Progenitor cell of endocrine pancreas (in vitro differentiated cells): ENCODE results near the gene PPP1R14B. TPM values are rescaled to one million over a fixed set of nuclear protein-coding genes. Genes with fewer than 3 reads are reported as not detected.

ENCODE experiments used
- DNase-seq: peaks from one replicate; pipeline ENCODE4 v3.0.0; 2021; ENCODE audit warnings: low spot score; ENCODE audit not compliant: unreplicated experiment
- H3K27ac Mint-ChIP-seq: 2 replicates; pipeline ENCODE4 v1.8.0; 2021; ENCODE audit warnings: mild to moderate bottlenecking, moderate library complexity, mixed read lengths
- H3K27me3 Mint-ChIP-seq: 2 replicates; pipeline ENCODE4 v1.8.0; 2021; ENCODE audit warnings: mixed read lengths
- H3K36me3 Mint-ChIP-seq: 2 replicates; pipeline ENCODE4 v1.8.0; 2022; ENCODE audit warnings: mixed read lengths; ENCODE audit not compliant: insufficient read depth
- H3K4me1 Mint-ChIP-seq: 2 replicates; pipeline ENCODE4 v1.8.0; 2021; ENCODE audit warnings: low read depth, mixed read lengths
- H3K4me3 Mint-ChIP-seq: 2 replicates; pipeline ENCODE4 v1.8.0; 2021; ENCODE audit warnings: low read depth, mild to moderate bottlenecking, moderate library complexity, mixed read lengths
- H3K9me3 Mint-ChIP-seq: 2 replicates; pipeline ENCODE4 v1.8.0; 2021; ENCODE audit warnings: low read depth, mixed read lengths
- total RNA-seq: library from RNA; stranded (reverse); gene quantifications from 2 replicates; pipeline ENCODE4 v1.2.1, GENCODE V29; 2021
- TF ChIP-seq, protein P1 (sequence below): fragments of 200-600 bp; sonication (generic); IDR thresholded peaks from one replicate; pipeline ENCODE4 v1.5.0; 2021; ENCODE audit warnings: antibody characterized with exemption, mild to moderate bottlenecking; ENCODE audit not compliant: unreplicated experiment

Gene PPP1R14B
- total RNA-seq, 1 donor from 2014 or later = 198 TPM

GRCh38 chr11:64224891-64225607 is 21.7 kb downstream of the PPP1R14B start:
- Mint-ChIP-seq H3K27me3 (no peaks in the 10 kb centered on the region), H3K36me3 (no peaks in the 10 kb centered on the region), H3K27ac (no peak overlapping the region), H3K9me3 (no peaks in the 10 kb centered on the region), H3K4me3 (peak overlapping the region; percentile 87), H3K4me1 (peaks cover 13% of the 10 kb centered on the region)
- DNase-seq = no peak
- TF ChIP-seq, protein P1, sequence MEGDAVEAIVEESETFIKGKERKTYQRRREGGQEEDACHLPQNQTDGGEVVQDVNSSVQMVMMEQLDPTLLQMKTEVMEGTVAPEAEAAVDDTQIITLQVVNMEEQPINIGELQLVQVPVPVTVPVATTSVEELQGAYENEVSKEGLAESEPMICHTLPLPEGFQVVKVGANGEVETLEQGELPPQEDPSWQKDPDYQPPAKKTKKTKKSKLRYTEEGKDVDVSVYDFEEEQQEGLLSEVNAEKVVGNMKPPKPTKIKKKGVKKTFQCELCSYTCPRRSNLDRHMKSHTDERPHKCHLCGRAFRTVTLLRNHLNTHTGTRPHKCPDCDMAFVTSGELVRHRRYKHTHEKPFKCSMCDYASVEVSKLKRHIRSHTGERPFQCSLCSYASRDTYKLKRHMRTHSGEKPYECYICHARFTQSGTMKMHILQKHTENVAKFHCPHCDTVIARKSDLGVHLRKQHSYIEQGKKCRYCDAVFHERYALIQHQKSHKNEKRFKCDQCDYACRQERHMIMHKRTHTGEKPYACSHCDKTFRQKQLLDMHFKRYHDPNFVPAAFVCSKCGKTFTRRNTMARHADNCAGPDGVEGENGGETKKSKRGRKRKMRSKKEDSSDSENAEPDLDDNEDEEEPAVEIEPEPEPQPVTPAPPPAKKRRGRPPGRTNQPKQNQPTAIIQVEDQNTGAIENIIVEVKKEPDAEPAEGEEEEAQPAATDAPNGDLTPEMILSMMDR = no peak

GRCh38 chr11:64224151-64224890 is 22.4 kb downstream of the PPP1R14B start:
- Mint-ChIP-seq H3K4me3 (peak overlapping the region; percentile 87), H3K27me3 (no peaks in the 10 kb centered on the region), H3K27ac (no peak overlapping the region), H3K4me1 (peaks cover 7% of the 10 kb centered on the region), H3K9me3 (no peaks in the 10 kb centered on the region), H3K36me3 (no peaks in the 10 kb centered on the region)
- TF ChIP-seq, protein P1 = no peak
- no peak for DNase-seq

- Mint-ChIP-seq H3K9me3 (no peaks in the 10 kb centered on the region), H3K4me3 (no peak overlapping the region), H3K4me1 (peaks cover 13% of the 10 kb centered on the region), H3K36me3 (peaks cover 4% of the 10 kb centered on the region), H3K27me3 (no peaks in the 10 kb centered on the region), H3K27ac (no peak overlapping the region)
- DNase-seq = no peak
- TF ChIP-seq, protein P1 = no peak
Observed at GRCh38 chr11:64223001-64223651, 23.6 kb downstream of the PPP1R14B start.

DNA sequence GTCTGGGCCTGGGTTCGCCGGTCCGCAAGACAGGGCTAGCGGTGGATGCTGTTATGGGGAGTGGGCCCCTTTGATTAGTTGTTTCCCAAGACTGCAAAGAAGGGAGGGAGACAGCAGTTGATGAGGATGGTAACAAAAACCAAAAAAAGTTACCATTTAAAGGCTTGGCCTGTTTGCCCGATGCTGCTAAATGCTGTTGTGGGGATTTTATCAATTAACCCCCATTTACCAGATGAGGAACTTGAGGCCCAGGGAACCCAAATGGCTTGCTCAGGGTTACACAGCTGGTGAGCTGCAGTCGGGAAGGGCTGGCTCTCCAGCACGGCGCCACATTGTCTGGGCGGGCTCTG is 24.1 kb downstream of the PPP1R14B start:
- TF ChIP-seq, protein P1 = no peak
- Mint-ChIP-seq H3K36me3 (peaks cover 4% of the 10 kb centered on the region), H3K27me3 (no peaks in the 10 kb centered on the region), H3K9me3 (no peaks in the 10 kb centered on the region), H3K4me3 (no peak overlapping the region), H3K27ac (no peak overlapping the region), H3K4me1 (peaks cover 13% of the 10 kb centered on the region)
- no peak for DNase-seq

- Mint-ChIP-seq H3K4me3 (no peak overlapping the region), H3K9me3 (no peaks in the 10 kb centered on the region), H3K4me1 (peaks cover 10% of the 10 kb centered on the region), H3K36me3 (peaks cover 4% of the 10 kb centered on the region), H3K27me3 (no peaks in the 10 kb centered on the region), H3K27ac (no peak overlapping the region)
- DNase-seq = no peak
- TF ChIP-seq, protein P1 = no peak
Observed at GRCh38 chr11:64220798-64221197, 25.9 kb downstream of the PPP1R14B start.
